SKM-1 (cell line): Measurements from ENCODE around the gene WLS.

Experiments used
- DNase-seq: peaks from one replicate; lab custom pipeline; 2025; ENCODE audit not compliant: unreplicated experiment; lab: John Stamatoyannopoulos, UW

Gene WLS

DNA sequence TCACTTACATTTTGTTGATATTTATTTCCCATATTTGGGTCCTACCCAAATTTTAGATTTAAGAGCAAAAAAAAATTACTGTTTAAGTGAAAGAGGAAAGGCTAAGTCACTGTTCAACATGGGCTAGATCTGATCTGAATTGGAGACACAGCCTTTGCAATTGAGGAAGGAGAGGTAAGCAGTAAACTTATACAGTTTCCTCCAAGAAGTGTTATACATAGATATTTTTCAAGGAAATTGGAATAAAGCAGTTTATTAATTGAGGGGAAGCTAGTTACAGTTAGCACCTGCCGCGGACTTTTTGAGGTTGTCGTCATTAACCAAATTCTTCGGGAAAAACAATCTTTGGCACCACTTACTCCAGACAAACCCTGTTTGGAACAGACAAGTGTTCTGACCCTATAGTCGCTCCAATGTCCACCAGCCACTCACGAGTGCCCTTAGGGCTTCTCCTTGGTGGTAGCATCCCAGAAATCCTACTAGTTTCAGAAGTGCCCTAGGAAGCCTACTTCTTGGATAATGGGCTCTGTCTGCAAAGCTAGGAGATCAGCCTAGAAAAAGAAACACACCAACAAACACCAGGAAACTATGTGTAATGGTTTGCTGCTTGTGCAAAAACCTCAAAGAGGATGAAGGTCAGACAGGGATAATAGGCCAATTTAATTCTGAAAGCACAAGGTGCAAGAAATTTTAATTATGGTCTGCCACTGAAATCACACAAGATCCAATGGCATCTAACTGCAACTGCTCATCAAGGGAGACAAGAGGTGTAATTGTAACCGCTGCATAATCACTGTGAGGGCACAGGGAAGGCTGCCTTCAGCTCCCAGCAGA, 2.5 kb downstream of the WLS start:
- no peak for DNase-seq

DNA sequence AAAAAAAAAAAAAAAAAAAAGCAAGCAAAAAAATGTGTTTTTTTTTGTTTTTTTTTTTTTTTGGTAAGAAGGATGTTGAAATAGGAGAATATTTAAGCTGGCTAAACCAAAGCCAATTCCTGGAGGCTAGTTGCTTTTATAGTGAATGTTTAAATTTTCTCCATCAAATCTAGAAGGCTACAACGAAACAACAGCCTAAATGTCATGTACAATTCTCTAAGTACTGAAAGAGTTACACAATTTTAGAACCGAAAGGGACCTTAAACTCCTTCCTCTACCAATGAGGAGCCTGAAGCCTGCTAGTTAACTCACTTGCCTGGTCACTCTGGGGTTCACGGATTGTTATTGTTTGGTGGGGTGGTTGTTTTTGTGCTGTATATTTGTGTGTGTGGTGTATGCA, 3.5 kb downstream of the WLS start:
- DNase-seq: no peak

DNA sequence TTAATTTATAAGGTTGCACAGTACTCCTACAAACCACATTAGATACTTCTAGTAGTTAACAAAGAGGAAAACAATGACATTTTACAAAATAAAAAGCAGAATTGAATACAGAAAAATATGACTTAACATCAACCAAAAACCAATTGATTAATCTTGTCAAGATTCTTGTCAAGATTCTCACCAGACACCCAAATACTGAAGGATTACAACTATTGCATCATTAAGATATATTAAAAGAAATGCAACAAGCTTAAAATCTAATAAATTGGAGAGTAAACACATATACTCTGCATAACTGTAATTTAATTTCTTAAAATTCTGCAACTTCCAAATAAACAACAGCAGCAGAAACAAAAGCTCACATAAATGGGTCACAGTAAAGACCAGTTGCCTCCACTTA, 4.7 kb downstream of the WLS start:
- no peak for DNase-seq

DNA sequence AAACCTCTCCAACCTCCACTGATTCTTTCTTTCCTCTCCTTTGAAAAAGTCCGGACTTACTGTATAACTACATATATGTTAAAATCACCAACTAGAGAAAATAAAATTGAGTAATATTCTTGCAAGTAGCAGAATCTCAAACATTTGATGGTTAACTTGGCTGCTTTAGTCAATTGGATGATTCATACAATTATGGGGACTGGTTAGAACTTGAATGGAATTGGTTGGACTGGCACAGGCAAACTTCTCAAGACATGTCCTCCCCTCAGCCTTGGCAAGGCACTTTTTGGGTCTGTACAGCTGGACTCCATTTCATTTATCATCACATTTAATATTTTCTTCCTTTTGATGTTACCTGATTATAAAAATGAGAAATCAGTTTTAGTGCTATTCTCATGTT, 6.5 kb downstream of the WLS start:
- DNase-seq: no peak

DNA sequence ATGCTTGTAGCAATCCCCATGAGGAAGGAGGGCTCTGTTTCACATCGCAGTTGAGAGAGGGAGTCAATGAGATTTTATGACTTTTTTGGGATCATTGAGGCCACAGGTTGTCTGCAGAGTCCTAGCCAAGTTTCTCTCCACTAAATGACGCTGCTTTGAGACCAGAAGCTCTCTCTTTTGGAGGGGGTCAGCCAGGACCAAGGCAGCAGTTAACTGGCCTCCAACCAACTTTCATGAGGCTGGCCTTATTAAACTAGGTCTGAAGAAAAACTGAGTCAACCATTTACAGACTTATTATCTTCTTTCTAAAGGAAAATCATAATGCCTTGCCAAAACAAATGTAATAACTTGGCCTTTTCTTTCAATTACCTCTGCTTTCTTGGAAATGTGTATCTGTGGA, 8.6 kb downstream of the WLS start:
- no peak for DNase-seq

DNA sequence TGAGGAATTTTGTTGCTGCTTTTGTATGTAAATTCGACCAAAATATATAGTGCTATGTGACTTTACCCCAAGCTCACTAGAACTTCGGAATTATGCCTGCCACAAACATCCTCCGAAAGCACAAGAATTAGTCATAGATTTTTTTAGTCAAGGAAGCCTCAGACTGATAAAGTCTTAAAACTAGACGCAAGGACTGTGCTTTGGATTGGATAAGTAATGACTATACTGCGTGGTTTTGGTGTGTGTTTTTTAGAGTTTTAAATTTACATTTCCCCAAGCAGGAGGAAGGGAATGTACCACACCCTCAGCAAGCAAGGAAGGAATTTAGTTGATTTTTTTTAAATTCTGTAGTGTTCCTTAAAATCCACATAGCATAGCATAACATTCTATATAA, 10.3 kb downstream of the WLS start:
- DNase-seq: no peak

DNA sequence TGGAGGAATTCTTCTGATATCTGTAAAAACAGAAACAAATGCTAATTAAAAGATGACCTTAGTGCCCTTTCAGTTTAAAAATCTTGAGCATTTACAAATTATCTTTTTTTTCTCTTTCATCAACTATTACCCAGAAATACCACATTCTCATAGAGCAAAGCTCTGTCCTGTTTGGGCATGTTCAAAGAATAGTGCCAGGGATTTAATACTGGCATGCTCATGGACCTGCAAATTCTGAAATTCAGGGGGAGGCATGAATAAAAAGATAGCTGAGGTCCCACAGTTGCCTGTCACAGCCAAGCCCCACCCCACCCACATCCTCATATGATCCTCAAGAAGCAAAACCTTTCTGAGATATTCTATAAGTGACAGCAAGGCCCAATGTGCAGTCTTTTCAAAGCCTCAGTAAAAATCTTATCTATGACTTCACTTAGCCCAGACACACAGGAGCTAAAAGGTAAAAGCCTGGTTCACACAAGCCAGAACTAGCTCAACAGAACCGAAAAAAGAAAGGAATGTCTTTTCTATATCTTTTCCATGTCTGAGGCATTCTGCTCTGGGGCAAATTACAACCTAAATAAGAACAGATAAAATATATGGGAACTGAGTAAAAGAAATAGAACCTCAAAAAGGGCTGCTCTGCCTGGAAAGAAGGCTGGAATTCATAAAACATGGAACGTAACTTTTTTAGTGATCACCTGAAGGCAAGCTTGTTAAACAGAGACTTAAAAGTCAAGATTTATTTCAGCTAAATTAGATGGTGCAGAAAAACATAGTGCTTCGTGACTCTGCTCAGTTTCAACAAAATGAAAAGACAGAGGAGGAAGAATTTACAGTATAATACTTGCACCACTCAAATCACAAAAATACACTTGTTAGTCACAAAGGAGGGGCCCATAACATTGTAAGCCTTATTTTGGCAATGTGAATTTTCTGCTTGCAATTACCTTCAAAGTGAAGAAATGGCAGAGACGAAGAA, 11.0 kb downstream of the WLS start:
- DNase-seq: no peak

DNA sequence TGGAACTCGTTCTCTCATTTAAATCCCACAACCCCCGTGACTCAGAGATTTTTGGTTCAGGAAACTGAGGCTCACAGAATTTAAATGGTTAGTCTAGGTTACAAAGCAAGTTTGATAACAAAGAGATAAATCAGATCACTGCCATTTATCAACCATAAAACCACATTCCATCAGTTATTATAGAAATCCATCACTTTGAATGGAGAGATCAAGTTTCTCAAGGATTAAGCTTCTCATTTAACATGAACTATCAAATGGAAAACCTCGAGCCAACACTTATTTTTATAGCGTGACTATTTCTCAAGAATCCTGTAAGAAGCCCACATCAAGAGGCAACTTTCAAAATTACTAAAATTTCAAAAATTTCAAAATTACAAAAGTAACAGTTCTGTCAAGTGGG, 11.9 kb downstream of the WLS start:
- DNase-seq: no peak

DNA sequence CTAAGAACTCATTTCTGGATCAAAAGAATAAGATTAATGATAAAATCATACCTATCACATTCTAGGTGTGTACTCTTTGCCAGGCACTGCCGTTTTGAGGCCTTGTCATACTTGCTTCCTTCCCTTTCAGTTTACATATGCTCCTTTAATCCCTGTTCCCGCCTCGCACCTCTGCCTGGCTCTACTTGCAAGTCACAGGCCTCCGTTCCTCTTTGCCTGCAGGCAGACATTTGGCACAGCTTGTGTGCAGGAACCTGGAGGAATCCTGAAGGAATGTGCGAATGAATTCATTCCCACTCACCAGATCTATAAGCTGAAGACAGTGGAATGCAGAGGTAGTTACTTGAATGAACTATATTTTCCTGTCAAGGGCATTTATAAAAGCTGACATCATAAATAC, 13.8 kb downstream of the WLS start:
- DNase-seq: no peak

DNA sequence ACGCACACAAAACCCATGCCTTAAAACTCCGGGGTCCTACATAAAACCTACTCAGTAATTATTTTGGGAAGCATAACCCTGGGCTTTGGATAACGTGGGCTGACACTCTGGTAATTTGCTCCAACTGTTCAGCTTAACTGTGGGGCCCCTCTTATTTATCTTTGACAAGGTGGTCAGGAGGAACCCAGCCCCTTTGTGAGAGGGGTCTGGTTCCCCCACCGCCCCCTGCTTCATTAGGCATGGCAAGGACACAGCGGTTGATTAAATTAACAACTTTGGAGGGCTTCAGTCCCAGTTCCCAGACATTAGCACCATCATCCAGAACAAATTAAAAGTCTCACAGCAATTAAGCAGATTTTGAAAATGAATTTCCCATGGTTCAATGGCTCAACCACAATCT, 14.7 kb downstream of the WLS start:
- DNase-seq: no peak

DNA sequence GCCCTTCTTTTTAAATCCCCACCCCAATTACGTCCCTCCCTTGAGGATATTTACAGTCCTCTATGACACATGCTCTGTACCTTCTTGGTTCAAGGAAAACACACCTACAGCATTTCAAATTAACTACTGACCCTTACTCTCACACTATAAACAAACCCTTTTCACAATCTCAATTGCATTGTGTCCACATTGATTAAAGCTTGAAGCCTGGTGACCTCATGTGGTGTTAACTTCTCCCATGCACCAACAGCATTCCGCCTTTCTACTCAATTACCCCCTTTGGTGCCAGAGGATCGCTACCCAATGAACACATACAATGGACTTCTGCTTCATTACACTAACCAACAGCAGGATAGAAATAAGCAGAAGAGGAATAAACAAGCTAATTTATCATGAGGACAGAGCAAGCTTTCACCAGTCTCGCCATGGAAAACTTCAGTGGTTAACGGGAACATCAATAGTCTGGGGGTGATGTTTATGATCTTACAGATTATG, 15.2 kb downstream of the WLS start:
- DNase-seq: no peak

DNA sequence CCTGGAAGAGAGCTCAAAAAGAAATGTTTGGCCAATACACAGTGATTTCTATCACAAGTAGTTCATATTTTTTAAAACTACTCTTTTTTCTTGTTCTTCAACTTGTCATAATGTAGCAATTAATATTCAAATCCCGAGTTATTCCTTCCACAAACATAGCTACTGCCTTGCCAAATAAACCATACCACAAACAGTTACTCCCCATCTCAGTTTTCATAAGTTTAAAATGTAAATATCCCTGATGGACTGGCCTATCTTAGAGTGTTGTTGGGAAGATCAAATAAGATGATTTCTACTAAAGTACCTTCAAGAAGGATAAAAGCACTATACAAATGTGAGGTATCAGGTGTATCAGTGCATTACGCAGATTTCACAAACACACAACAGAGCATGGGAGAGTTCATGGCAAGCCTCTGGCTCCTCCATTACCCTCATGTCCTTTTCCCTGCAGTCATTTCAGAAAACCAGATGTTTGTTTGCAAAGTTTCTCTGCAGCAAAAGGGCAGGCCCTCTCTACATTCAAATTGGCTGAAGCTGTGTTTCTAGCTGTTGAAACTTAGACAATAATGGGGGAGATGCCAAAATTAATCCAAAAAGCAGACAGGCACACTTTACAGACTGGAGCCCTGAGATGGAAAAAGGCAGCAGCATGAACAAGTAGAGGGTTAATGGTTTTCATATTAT, 16.1 kb downstream of the WLS start:
- no peak for DNase-seq

DNA sequence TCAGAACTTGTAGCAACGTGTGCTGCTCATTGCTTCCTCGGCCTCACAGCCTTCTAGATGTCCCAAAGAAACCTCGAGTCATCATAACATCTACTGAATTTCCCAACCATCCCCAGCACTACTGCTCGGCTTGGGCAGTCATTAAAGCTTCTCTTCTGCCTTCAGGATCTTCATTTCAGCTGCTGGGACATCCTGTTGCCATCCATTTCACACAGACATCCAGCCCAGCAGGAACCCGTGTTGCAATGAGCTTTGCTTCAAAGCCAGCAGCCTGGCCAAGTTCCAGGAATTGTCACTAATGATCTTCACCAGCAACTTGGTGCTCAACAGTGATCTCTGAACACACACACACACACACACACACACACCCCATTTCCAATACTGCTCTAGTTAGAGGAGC, 18.5 kb downstream of the WLS start:
- peak; percentile 62 for DNase-seq

DNA sequence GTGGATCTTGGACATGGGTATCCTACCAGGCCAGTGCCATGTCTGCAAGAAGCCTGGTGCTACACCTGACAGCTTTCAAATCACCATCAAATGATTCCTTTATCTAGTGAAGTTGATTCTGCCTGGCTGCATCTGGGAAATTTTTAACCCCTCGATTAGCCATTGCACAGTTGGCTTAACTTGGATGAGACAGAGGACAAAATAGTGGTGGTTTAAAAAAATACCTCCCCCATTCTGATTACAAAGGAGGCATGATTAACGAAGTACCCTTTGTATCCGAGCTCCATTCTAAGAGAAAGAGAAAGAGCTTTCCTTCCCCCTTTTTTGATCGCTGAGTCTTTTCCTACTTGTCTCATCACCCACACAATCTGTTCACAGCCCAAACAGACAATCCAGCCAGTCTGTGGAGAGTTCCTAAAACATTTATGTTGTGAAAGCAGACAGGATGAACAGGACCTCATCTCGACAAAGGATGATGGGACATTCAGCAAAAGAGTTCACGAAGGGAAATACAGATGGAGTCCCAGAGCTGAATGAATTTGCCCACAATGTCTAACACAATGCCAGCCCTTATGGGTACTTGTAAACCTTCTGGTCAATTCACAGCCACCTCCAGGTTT, 20.5 kb downstream of the WLS start:
- no peak for DNase-seq

DNA sequence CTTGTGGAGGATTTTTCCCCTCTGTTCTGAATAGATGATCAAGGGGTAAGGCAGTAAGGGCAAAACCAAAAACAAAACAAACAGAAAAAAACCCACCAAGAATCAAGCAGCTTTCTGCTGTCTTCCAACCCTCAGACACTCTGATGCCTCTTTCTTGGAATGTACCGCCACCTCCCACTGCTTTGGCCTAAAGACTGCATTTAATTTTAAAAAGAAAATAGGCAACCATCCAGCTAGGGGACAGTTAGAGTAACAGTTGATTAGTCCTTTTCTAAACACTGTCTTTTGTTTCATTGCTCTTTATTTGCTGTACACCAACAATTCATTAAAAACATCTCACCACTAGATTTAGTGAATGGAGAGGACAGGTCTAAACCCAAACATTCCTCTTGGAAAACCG, 21.5 kb downstream of the WLS start:
- DNase-seq: no peak

DNA sequence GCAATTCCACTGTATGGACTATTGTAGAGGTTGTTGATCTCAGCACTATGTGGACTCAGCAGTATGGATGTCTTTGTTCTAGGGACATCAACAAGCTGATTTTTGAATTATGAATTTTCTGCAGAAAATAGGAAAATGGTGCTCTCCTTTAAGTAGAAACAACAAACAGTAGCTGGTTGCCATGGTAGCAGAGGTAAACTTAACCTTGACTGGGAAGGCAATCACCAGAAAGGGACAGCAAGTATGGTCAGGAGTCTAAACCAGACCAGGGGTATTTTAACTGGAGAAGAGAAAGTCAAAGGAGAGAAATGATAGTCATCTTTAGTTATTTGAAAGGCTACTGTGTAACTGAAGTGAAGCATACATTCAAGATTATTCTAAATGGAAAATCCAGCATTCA, 22.3 kb downstream of the WLS start:
- no peak for DNase-seq

DNA sequence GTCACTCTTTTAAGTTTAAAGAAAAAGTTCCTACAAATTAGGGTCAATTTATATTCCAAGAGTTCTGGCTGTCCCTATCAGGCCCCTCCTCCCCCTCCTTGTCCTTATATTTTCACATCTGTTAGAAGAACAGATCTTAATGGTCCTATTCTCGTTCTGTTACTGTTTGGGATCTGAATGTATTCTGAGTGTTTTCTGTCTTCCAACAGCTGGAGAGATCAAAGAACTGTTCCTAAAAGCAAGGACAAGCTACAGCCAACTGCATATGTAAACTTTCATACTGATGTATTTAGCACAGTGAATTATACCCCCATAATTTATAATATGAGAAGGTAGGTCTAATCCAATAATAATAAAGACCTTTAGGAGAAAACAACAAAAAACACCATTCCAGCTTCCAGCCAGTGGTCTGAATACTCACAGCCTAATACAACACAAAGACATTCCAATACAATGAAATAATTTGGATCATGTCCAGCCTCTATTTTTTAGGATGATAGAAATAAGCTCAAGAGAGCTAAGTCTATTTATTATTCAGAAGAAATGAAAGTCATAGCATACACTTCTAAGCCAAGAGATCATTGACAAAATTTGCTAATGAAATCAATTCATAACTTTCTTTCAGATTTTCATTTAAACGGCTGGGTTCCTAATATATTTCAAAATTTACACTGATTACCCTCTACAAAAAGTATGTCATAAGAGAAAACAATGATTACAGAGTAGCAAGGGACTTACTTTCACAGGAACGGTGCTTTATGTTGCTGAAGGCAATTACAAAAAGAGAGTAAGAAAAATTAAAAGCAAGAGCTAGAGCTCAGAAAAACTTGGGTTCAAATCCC, 25.3 kb downstream of the WLS start:
- no peak for DNase-seq

DNA sequence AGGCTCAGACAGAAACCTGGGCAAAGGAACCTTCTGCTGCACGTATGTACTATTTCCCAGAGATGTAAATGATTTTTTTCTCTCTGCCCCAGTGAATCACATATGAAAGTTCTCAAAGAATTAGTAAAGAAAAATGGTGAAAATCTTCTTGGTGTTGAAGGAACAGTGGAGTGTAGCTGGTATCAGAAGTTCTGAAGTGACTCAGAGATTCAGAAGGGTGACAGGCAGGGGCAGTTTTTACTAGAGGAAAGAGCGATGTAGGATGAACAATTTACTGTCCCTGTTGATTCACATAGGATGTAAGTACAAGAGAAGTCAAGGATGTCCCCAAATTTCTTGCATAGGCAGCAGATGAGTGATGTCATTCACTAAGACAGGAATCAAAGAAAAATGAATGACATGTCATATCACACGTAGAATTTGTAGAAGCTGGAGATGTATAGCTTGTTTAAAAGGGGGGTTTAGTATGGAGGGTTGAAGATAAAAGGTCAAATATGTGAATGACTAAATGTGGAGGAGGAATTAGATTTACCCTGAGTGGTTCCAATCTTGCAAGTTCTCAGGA, 26.4 kb downstream of the WLS start:
- DNase-seq: no peak

DNA sequence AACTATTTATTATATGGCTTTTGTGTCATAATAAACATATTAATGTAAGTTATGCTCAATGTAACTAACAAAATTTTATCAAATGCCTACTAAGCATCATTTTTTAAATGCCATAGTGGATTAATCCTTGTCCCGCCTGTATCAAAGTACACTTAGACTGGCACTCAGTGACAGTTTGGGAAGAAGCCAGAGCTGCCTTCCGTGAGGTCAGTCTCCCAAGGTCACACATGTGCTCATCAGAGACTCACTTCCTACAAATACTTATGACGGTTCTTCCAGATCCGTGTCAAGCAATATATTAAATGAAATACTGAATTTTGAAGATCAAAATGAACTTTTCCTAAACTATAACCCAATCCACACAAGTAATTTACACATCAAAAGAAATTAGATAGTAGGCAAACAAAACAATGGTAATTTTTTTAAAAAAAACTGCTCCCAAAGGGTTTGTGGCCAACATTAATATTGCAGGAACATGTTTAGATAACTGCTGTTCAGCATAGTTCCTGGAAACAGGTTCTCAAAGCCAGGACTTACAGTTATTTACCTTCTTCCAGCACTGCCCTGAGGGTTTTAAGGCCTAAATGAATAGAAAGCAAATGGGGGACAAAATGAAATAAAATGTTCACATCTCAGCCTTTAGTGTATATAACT, 27.2 kb downstream of the WLS start:
- DNase-seq: no peak
